GM19467 (cell line): Measurements from ENCODE around the gene FXYD5.

Source experiments
- ATAC-seq: cut with Tn5 transposase; IDR thresholded peaks from one replicate; pipeline ENCODE4 v1.9.1; 2021; ENCODE audit warnings: mild to moderate bottlenecking, moderate library complexity; ENCODE audit not compliant: unreplicated experiment

The FXYD5 gene

GRCh38 chr19:35155441-35155840 is 906 bp downstream of the FXYD5 start:
- ATAC-seq: no peak

GRCh38 chr19:35155981-35156672 is 1.6 kb downstream of the FXYD5 start:
- ATAC-seq: no peak

- no peak for ATAC-seq
These were observed 2.1 kb downstream of the FXYD5 start for GRCh38 chr19:35156673-35157014.

- ATAC-seq: no peak
These were observed 2.9 kb downstream of the FXYD5 start for GRCh38 chr19:35157431-35157830.

- ATAC-seq: no peak
These were observed 5.1 kb downstream of the FXYD5 start for GRCh38 chr19:35159606-35160005.

- no peak for ATAC-seq
These were observed 6.3 kb downstream of the FXYD5 start for GRCh38 chr19:35160629-35161433.

GRCh38 chr19:35161434-35161743 is 6.9 kb downstream of the FXYD5 start:
- ATAC-seq: no peak

- ATAC-seq: no peak
These were observed 8.2 kb downstream of the FXYD5 start for GRCh38 chr19:35162471-35163326.

- ATAC-seq: no peak
These were observed 9.9 kb downstream of the FXYD5 start for GRCh38 chr19:35164418-35164817.

GRCh38 chr19:35165200-35166058 is 10.9 kb downstream of the FXYD5 start:
- no peak for ATAC-seq

- ATAC-seq: no peak
These were observed 11.8 kb downstream of the FXYD5 start for GRCh38 chr19:35166100-35167063.

GRCh38 chr19:35167251-35168119 is 12.9 kb downstream of the FXYD5 start:
- ATAC-seq: no peak

GRCh38 chr19:35168196-35168595 is 13.7 kb downstream of the FXYD5 start:
- no peak for ATAC-seq

- ATAC-seq: no peak
These were observed 14.9 kb downstream of the FXYD5 start for GRCh38 chr19:35169221-35169995.

GRCh38 chr19:35170359-35171061 is 16.0 kb downstream of the FXYD5 start:
- no peak for ATAC-seq

- no peak for ATAC-seq
These were observed 17.2 kb downstream of the FXYD5 start for GRCh38 chr19:35171730-35172129.

- ATAC-seq: no peak
These were observed 19.7 kb downstream of the FXYD5 start for GRCh38 chr19:35174226-35174625.
